ENCODE measurements around the gene C2orf81. TPM values are rescaled to one million over a fixed set of nuclear protein-coding genes. Genes with fewer than 3 reads are reported as not detected.
"Not testable (repeated sequence)": the region's sequence is repeated elsewhere in the genome, so short reads cannot be mapped to it uniquely, and the experiment has no call there.

C2orf81 gene
- total RNA-seq, 4 donors from 2014 or later, result 0.22 to 0.76 (median 0.59) TPM

DNA sequence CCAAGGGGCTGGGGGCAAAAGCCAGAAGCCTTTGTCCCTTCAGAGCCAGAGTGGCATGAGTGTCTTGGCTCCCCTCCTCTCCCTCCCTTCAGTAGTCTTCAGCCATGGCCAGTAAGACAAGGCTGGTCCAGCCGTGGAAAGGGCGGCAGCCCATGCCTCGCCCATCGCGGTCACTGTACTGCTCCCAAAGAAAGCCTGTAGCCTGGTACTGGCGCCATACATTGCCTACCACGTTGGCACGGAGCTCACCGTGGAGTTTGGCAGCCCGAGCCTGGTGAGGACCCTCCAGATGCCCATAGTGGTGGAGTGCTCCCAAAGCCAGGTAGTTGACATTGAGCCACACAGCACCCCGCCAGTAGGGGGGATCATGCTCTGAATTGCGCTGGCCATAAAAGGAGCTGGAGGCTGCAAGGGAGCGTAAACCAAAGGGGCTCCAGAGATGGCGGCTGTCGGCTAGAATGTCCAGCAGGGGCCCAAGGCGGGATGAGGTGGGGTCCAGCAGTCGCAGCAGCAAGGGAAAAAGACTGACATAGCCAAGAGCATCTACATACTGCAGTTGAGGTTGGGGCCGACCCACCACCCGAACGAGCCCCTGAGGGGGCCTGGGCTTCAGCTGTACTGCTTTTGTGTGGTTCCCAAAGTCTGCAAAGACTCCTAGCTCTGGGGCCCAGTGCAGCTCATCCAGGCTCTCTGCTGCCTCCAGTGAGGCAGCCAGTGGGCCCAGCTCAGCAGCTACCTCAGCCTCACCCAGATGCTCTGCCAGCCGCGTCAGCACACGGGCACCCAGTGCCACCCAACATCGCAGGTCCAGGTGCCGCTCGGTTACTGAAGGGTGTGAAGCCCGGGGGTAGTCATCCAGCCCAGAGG lies 40.0 kb upstream of the C2orf81 start:
- Histone ChIP-seq H3K4me3 (no peak overlapping the region), H3K4me1 (peaks cover 32 to 58% (median 35%) of the 10 kb centered on the region in 3 donors), H3K36me3 (peaks cover 0 to 29% (median 7%) of the 10 kb centered on the region in 3 donors), H3K27me3 (no peaks in the 10 kb centered on the region), H3K27ac (no peak overlapping the region), H3K9me3 (no peaks in the 10 kb centered on the region)
- no peak for DNase-seq
- 92 to 95% methylated on average over 7 to 12 of the region's 27 CpGs for WGBS, 2 donors
- intact Hi-C loops (cut with DNase I), result no loop called here
- no peak for TF ChIP-seq POLR2A (IDR thresholded peaks at IDR 0.05)
- TF ChIP-seq, protein P1, sequence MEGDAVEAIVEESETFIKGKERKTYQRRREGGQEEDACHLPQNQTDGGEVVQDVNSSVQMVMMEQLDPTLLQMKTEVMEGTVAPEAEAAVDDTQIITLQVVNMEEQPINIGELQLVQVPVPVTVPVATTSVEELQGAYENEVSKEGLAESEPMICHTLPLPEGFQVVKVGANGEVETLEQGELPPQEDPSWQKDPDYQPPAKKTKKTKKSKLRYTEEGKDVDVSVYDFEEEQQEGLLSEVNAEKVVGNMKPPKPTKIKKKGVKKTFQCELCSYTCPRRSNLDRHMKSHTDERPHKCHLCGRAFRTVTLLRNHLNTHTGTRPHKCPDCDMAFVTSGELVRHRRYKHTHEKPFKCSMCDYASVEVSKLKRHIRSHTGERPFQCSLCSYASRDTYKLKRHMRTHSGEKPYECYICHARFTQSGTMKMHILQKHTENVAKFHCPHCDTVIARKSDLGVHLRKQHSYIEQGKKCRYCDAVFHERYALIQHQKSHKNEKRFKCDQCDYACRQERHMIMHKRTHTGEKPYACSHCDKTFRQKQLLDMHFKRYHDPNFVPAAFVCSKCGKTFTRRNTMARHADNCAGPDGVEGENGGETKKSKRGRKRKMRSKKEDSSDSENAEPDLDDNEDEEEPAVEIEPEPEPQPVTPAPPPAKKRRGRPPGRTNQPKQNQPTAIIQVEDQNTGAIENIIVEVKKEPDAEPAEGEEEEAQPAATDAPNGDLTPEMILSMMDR (IDR thresholded peaks at IDR 0.05), result no peak

DNA sequence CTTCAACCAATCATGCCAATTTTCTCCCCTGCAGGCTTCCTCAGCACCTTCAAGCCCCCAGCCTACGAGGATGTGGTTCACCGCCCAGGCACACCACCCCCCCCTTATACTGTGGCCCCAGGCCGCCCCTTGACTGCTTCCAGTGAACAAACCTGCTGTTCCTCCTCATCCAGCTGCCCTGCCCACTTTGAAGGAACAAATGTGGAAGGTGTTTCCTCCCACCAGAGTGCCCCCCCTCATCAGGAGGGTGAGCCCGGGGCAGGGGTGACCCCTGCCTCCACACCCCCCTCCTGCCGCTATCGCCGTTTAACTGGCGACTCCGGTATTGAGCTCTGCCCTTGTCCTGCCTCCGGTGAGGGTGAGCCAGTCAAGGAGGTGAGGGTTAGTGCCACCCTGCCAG lies 38.8 kb upstream of the C2orf81 start:
- Histone ChIP-seq H3K4me1 (peaks cover 42 to 62% (median 42%) of the 10 kb centered on the region in 3 donors), H3K36me3 (peaks cover 0 to 29% (median 7%) of the 10 kb centered on the region in 3 donors)
- H3K9me3 ChIP-seq; H3K27ac ChIP-seq; H3K4me3 ChIP-seq; DNase-seq; H3K27me3 ChIP-seq; intact Hi-C loops (cut with DNase I): not testable (repeated sequence)
- 52 to 74% methylated on average over 2 to 3 of the region's 10 CpGs for WGBS, 2 donors

DNA sequence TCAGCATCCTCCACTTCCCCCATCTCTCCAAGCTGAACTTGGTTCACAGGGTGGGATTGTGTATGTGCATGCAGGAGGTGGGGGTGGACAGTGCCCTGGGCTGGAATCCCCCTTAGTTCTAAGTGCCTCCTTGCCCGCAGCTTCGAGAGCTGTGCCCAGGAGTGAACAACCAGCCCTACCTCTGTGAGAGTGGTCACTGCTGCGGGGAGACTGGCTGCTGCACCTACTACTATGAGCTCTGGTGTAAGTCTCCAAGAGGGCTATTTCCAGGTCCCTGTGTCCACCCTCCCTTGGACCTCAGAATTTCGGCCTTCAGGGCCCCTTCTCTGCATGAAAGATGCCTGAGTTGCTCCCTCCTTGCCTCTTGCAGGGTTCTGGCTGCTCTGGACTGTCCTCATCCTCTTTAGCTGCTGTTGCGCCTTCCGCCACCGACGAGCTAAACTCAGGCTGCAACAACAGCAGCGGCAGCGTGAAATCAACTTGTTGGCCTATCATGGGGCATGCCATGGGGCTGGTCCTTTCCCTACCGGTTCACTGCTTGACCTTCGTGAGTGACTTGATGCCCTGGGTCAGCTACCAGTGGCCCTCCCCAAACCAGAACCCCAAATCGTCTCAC lies 38.2 kb upstream of the C2orf81 start:
- 63 to 75% methylated on average over 13 of the region's 13 CpGs for WGBS, 2 donors
- DNase-seq; H3K27me3 ChIP-seq; intact Hi-C loops (cut with DNase I); H3K9me3 ChIP-seq: not testable (repeated sequence)
- peaks cover 0 to 29% (median 7%) of the 10 kb centered on the region in 3 donors for H3K36me3 ChIP-seq
- H3K27ac ChIP-seq, result peak overlapping the region in 1 of 4 donors; percentile 86
- peak overlapping the region in 1 of 4 donors; percentile 84 for H3K4me3 ChIP-seq
- H3K4me1 ChIP-seq, result peaks cover 41 to 62% (median 42%) of the 10 kb centered on the region in 3 donors

DNA sequence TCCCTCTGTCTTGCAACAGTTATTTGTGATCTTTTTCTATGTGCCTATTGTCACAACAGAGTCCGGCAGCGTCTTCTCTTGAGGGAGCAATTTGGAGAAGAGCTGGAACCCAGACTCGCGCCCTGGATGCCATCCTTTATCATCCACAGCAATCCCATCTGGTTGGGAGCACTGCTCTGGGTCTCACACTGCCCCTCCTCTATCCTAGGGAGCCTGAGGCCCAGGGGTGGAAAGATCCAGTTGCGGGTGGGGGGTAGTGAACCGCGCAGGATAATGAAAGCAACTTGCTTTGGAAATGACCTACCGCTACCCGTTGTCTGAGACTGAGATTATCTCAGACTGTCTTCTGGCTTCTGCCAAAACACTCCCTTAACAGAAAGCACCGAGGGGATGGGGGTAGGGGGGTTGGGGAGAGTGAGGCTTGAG lies 37.5 kb upstream of the C2orf81 start:
- Histone ChIP-seq H3K4me1 (peaks cover 35 to 60% (median 36%) of the 10 kb centered on the region in 3 donors), H3K9me3 (no peaks in the 10 kb centered on the region), H3K27ac (peak overlapping the region; percentile 75 to 89 (median 86)), H3K4me3 (peak overlapping the region; percentile 52 to 84 (median 72)), H3K27me3 (no peaks in the 10 kb centered on the region), H3K36me3 (peaks cover 0 to 29% (median 7%) of the 10 kb centered on the region in 3 donors)
- intact Hi-C loops (cut with DNase I), result no loop called here
- DNase-seq, result no peak
- 1 to 5% methylated on average over 6 to 10 of the region's 10 CpGs for WGBS, 2 donors
- TF ChIP-seq, protein P1 (IDR thresholded peaks at IDR 0.05), result no peak
- no peak for TF ChIP-seq POLR2A (IDR thresholded peaks at IDR 0.05)

DNA sequence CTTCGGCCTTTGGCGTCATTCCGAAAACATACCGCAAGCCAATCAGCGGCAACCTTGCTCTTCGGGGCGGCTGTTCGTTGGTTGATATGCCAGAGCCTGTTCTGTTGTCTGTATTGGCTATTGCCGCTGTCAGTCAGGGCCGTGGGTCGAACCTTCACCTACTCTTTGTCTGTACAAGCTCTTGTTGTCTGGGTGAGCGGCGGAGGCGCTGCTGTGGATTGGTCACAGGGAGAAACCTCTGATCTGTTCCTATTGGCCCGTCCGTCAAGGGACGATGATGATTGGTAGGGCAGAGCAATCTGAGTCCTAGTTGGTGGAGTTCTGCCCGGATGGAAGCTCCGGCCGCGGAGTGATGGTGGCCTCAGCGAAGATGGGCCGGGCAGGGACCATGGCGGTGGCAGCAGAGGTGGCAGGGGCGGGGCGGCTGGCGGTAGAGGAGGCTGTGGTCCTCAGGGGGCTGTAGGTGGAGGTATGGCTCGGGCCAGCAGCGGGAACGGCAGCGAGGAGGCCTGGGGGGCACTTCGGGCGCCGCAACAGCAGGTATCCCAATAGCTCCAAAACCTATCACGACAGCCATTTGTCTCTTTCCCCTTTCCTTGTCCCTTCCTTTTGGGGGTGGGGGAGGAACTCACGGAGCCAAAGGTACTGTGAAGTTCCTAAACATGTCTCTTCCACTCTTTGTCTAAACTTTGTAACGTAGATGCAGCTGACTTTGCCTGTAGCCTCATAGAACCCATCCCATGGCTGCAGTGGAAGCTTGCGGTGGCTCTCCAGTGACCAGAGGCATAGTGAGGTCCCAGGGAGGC lies 36.9 kb upstream of the C2orf81 start, which contains the start of gene WBP1:
TSS of gene WBP1 (plus strand) at position 307 of the 806 bp plus-strand sequence. CDS start at position 472, 165 bp downstream.
- no peaks in the 10 kb centered on the region for H3K9me3 ChIP-seq
- intact Hi-C loops (cut with DNase I), result no loop called here
- TF ChIP-seq, protein P1 (IDR thresholded peaks at IDR 0.05), result no peak
- TF ChIP-seq POLR2A (IDR thresholded peaks at IDR 0.05), result peak in 1 of 4 donors; percentile 62
- 0 to 1% methylated on average over 7 to 8 of the region's 38 CpGs for WGBS, 2 donors
- H3K4me3 ChIP-seq, result peak within 1 kb of the TSS; percentile 52 to 84 (median 72)
- peaks cover 32 to 54% (median 32%) of the 10 kb centered on the region in 3 donors for H3K4me1 ChIP-seq
- H3K27ac ChIP-seq, result peak within 1 kb of the TSS; percentile 94 to 99 (median 98)
- H3K27me3 ChIP-seq, result no peaks in the 10 kb centered on the region
- peak; percentile 99 for DNase-seq
- peaks cover 0 to 29% (median 7%) of the 10 kb centered on the region in 3 donors for H3K36me3 ChIP-seq

Measured in esophagus squamous epithelium (tissue), 5 donors.